Prostate gland (tissue), 2 donors: ENCODE data around the gene CEP131.

Experiments used
- CTCF ChIP-seq, 4 experiments: fragments of 200-600 bp in 2 of 4; fragments of 450-650 bp in 2 of 4; sonication (generic) in 2 of 4; IDR thresholded peaks; 1 replicate in 3 of 4; 2 replicates in 1 of 4; pipeline ENCODE4 v1.5.1; 2016 to 2019; ENCODE audit warnings: antibody characterized with exemption in 4 of 4, mild to moderate bottlenecking in 2 of 4, moderate library complexity in 2 of 4
- POLR2A ChIP-seq: fragments of 450-650 bp; IDR thresholded peaks from one replicate; pipeline ENCODE4 v1.6.1; 2016; ENCODE audit warnings: antibody characterized with exemption, mild to moderate bottlenecking
- POLR2AphosphoS5 ChIP-seq: sonication (generic); formaldehyde crosslinking; IDR thresholded peaks from one replicate; pipeline ENCODE4 v1.6.1; 2017; ENCODE audit warnings: antibody characterized with exemption

GRCh38 chr17:81191116-81191515 is 31.6 kb downstream of the CEP131 start:
- TF ChIP-seq CTCF (IDR thresholded peaks at IDR 0.05) (no peak), POLR2A (no peak), POLR2AphosphoS5 (no peak)
